NCI-H2227 treated with DMSO at 0.1 percent for 48 hours (cell line): ENCODE measurements around the gene SPOCK1.

ENCODE experiments used
- DNase-seq: peaks from one replicate; lab custom pipeline; 2025; lab: John Stamatoyannopoulos, UW

SPOCK1 gene

GRCh38 chr5:137105351-137106035 is 393.6 kb downstream of the SPOCK1 start:
- no peak for DNase-seq

DNA sequence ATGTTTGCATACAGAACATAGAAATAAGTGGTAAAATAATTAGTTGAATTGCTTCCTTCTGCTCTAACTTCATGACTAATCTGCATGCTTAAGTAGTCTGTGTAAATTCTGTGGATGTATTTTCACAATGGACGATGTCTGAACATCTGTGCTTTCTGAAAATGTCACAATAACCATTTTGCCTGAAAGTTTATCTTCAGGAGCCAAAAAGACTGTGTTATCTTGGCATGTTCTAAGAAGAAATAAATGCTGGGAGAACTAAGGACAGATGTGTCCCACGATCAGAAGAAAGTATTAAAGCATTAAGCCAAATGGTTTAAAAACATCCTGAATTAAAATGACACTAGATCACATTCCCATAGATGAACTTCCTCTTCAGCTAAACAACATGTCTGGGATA is 397.6 kb downstream of the SPOCK1 start:
- no peak for DNase-seq

DNA sequence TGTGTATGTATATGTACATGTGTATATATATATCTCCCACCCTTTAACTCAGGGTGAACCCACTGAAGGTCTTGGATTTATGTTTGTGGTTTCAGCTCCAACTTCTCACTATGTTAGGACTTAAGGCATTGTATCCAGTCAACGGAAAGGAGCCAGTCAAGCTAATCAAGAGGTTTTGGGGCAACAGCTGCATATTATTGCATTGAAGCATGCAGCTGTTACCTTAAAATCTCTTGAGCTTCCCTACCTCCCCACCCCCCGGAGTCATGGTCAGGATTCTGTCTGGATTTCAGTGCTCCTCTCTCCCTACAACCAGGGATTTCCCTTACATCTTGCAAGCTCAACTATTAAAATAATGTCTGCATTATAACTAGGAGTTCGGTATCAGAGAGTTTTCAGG is 399.5 kb downstream of the SPOCK1 start:
- DNase-seq: no peak

GRCh38 chr5:137098663-137099062 is 400.5 kb downstream of the SPOCK1 start:
- DNase-seq: no peak

- no peak for DNase-seq
Measured at GRCh38 chr5:137098238-137098637, 400.9 kb downstream of the SPOCK1 start.

GRCh38 chr5:137097203-137097602 is 401.9 kb downstream of the SPOCK1 start:
- no peak for DNase-seq

- no peak for DNase-seq
Measured at GRCh38 chr5:137096149-137097103, 402.7 kb downstream of the SPOCK1 start.

GRCh38 chr5:137095597-137095996 is 403.5 kb downstream of the SPOCK1 start:
- no peak for DNase-seq

DNA sequence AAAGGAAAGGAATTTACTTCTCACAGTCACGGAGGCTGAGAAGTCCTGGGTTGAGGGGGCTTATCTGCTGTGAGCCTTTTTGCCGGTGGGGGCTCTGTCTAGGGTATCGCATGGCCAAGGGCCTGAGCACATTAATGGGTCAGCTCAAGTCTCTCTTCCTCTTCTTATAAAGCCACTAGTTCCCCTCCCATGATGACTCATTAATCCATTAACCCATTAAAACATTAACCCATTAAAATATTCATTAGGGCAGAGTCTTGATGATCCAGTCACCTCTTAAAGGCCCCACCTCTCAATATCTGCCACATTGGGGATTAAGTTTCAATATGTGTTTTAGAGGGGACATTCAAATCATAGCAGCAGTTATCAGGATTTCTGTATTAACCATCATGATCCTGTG is 406.3 kb downstream of the SPOCK1 start:
- DNase-seq: no peak

DNA sequence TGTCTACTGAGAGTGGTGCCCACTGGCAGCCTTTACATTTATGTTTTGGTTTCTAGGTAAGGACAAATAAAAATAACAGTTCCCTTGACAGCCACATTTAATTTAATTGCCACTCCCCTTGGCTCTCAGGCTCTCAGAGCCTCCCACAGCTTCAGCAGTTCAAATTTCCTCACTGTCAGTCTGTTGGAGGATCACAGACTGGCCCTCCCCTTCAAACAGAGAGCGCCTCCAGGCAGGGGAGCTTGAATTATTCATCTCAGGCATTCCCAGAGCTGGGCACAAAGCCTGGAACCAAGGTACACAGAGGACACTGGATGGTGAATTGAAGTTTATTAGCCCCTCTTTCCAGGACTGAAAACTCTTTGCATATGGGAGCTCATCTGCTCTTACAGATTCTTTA is 407.7 kb downstream of the SPOCK1 start:
- DNase-seq: no peak

- no peak for DNase-seq
Measured at GRCh38 chr5:137090721-137091120, 408.4 kb downstream of the SPOCK1 start.

DNA sequence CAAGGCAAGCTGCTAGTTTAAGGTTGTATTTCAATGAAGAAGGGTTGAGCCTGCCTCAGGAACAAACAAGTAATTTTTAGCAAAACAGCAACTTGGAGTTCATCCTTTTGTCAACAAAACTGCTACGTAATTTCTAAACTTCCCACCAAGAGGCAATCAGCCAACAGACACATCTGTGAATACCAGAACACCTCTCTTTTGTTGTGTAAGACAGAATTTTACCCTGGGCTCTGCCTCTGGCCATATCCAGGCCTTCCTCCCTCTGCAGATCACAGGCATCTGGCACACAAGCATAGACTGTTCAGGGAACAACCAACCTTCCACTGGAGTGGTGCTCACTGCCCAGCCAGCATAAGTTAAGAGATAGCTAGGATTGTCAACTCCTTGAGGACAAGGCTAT is 409.0 kb downstream of the SPOCK1 start:
- no peak for DNase-seq

GRCh38 chr5:137088175-137088574 is 411.0 kb downstream of the SPOCK1 start:
- no peak for DNase-seq

DNA sequence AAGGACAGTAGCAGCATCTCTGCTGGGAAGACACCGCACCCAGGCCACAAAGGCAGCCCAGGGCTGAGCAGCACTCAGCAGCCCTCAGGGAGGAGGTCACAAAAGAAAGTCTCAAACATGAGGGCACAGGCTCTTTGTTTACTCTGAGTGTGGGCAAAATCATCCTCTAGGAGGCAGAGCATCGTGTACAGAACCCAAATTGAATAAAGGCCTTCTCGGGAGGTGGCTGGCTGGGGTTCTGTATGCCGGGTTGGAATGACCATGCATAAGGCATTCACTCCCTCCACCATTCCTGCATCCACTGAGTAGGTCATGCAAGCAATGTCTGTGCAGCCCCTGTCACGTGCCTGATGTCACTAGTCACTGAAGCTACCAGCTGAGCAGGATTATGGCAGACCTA is 412.8 kb downstream of the SPOCK1 start:
- DNase-seq: no peak

DNA sequence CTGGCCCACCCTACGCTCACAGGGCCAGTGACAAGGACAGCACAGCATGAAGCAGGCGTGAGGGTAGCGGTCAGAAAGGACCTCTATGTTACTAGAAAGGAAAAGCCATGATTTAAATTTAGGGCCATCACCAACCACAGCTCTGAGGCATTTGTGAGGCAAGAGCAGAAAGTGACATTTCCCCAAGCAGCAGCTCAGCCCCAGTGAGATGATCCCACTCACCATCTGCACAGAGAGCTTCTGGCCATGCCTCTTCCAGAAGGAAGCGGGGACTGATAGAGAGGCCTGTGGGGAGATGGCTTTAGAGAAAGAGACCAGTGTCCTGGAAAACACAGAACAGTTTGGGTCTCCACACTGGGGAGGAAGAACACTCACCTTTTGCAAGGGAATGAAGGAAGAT is 413.9 kb downstream of the SPOCK1 start:
- no peak for DNase-seq

DNA sequence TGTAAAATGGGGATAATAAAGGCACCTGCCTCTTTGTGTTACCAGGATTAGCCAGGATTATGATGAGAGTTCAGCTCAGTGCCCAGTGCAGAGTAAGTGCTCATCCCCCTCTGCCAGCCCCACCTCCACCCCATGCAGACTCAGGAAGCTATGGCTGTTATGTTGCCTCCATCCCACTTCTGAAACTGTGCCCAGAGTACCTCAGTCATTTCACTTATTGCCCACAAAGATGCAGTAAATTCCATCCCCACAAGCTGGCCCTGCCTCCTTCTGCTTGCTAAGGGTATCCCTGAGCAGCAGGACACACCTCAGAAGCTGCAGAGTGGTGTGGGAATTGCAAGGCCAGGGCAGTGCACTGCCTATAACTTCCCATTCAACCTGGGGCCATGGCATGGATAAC is 415.1 kb downstream of the SPOCK1 start:
- no peak for DNase-seq

DNA sequence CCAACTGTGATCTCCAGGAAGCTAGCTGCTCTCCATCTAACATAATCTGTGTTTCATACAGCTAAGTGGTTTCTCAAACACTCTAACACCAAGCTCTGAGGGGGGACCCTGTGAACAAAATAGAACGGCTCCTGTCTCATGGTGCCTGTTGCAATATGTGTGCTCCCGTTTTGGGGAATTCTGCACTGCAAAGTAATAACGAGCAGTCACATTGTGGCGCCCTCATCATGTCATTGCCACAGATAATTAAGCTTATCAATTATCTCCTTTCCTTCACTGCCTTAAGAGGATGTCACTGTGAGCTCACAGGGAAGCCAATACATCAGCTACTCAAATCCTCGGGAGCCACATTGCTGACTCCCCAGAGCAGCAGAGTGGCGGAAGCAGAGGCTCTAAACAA is 416.2 kb downstream of the SPOCK1 start:
- no peak for DNase-seq

- no peak for DNase-seq
Measured at GRCh38 chr5:137078171-137078665, 420.9 kb downstream of the SPOCK1 start.

GRCh38 chr5:137075163-137075970 is 423.8 kb downstream of the SPOCK1 start:
- DNase-seq: no peak

GRCh38 chr5:137073189-137073588 is 425.9 kb downstream of the SPOCK1 start:
- no peak for DNase-seq

GRCh38 chr5:137072361-137073115 is 426.6 kb downstream of the SPOCK1 start:
- DNase-seq: no peak

DNA sequence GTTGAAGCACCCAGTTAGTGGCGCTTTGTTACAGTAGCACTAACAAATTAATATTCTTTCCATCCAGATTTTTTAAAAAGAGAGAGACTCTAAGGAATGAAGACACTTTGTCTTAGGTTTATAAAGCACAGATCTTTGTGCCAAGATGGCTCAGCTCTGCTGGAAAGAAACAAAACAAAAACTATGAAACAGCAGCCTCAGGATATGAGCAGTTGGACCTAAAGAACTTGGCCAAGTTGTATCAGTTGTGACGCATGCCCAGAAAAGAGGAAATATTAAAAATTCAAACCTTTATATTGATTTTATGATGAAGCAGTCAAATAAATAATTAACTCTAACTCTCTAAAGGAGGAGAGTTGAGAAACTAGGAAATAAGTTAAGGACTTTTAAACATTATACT is 427.2 kb downstream of the SPOCK1 start:
- no peak for DNase-seq
